WTC11 (cell line): ENCODE data around the gene MGMT. TPM values are rescaled to one million over a fixed set of nuclear protein-coding genes. Genes with fewer than 3 reads are reported as not detected.

Source experiments
- ATAC-seq: fragments of 200-7000 bp; cut with Tn5 transposase; 2 replicates; pipeline ENCODE4 v1.10.0; 2021; ENCODE audit warnings: mild to moderate bottlenecking, moderate library complexity
- CTCF ChIA-PET: fragments of 300-600 bp; sonication (Branson Sonifier 250); formaldehyde crosslinking; loops from one replicate; lab custom pipeline; 2021; ENCODE audit warnings: antibody characterized with exemption; lab: Charles Lee
- POLR2A ChIA-PET: fragments of 350-600 bp; sonication (Branson Sonifier 250); formaldehyde crosslinking; loops from one replicate; lab custom pipeline; 2021; ENCODE audit warnings: antibody characterized with exemption; lab: Charles Lee
- DNase-seq: peaks from one replicate; pipeline ENCODE4 v3.0.0; 2021; ENCODE audit warnings: low spot score
- H3K27ac Mint-ChIP-seq: 2 replicates; pipeline ENCODE4 v1.8.0; 2021; ENCODE audit warnings: mixed read lengths
- H3K27me3 Mint-ChIP-seq: 2 replicates; pipeline ENCODE4 v1.8.0; 2021; ENCODE audit warnings: low read depth, mild to moderate bottlenecking, moderate library complexity, mixed read lengths
- H3K36me3 Mint-ChIP-seq: 2 replicates; pipeline ENCODE4 v1.8.0; 2021; ENCODE audit warnings: mixed read lengths
- H3K4me1 Mint-ChIP-seq: 2 replicates; pipeline ENCODE4 v1.8.0; 2022; ENCODE audit warnings: mixed read lengths
- H3K4me3 Mint-ChIP-seq: 2 replicates; pipeline ENCODE4 v1.8.0; 2021; ENCODE audit warnings: mild to moderate bottlenecking, moderate library complexity, mixed read lengths
- H3K9me3 Mint-ChIP-seq: 2 replicates; pipeline ENCODE4 v1.8.0; 2021; ENCODE audit warnings: mixed read lengths
- AR ChIP-seq: fragments of 250-450 bp; sonication (Bioruptor Pico); IDR thresholded peaks from 2 replicates; pipeline ENCODE4 v1.9.0; 2021; ENCODE audit warnings: mild to moderate bottlenecking
- ATF6 ChIP-seq: sonication (generic); formaldehyde crosslinking; IDR thresholded peaks from 2 replicates; pipeline ENCODE4 v1.8.1; 2023; ENCODE audit warnings: mild to moderate bottlenecking, missing genetic modification reagents
- CDX4 ChIP-seq: fragments of 250-450 bp; sonication (Bioruptor Pico); IDR thresholded peaks from 2 replicates; pipeline ENCODE4 v1.9.0; 2021; ENCODE audit warnings: moderate library complexity, mild to moderate bottlenecking, inconsistent platforms, borderline replicate concordance
- CREM ChIP-seq: sonication (generic); formaldehyde crosslinking; IDR thresholded peaks from 2 replicates; pipeline ENCODE4 v1.8.1; 2022; ENCODE audit warnings: mild to moderate bottlenecking, missing genetic modification reagents, moderate library complexity
- E2F5 ChIP-seq: sonication (generic); formaldehyde crosslinking; IDR thresholded peaks from 2 replicates; pipeline ENCODE4 v1.8.1; 2022; ENCODE audit warnings: mild to moderate bottlenecking, moderate library complexity, missing genetic modification reagents
- FOXK1 ChIP-seq: sonication (generic); formaldehyde crosslinking; IDR thresholded peaks from 2 replicates; pipeline ENCODE4 v1.8.0; 2022; ENCODE audit warnings: mild to moderate bottlenecking, moderate library complexity, missing genetic modification reagents
- FOXP1 ChIP-seq: sonication (generic); formaldehyde crosslinking; IDR thresholded peaks from 2 replicates; pipeline ENCODE4 v1.8.0; 2022; ENCODE audit warnings: missing genetic modification reagents, mild to moderate bottlenecking, moderate library complexity, borderline replicate concordance
- HMGXB4 ChIP-seq: sonication (generic); formaldehyde crosslinking; IDR thresholded peaks from 2 replicates; pipeline ENCODE4 v1.8.1; 2023; ENCODE audit warnings: mild to moderate bottlenecking, moderate library complexity, missing genetic modification reagents
- IRF1 ChIP-seq: sonication (generic); formaldehyde crosslinking; IDR thresholded peaks from 2 replicates; pipeline ENCODE4 v1.8.0; 2023; ENCODE audit warnings: missing genetic modification reagents
- MYBL2 ChIP-seq: sonication (generic); formaldehyde crosslinking; IDR thresholded peaks from 2 replicates; pipeline ENCODE4 v1.8.1; 2023; ENCODE audit warnings: mild to moderate bottlenecking, moderate library complexity, missing genetic modification reagents
- NR1H2 ChIP-seq: sonication (generic); formaldehyde crosslinking; IDR thresholded peaks from 2 replicates; pipeline ENCODE4 v1.9.0; 2021; ENCODE audit warnings: mild to moderate bottlenecking, moderate library complexity, missing genetic modification reagents
- NR2C2 ChIP-seq: sonication (generic); formaldehyde crosslinking; IDR thresholded peaks from 2 replicates; pipeline ENCODE4 v1.8.0; 2022; ENCODE audit warnings: mild to moderate bottlenecking, missing genetic modification reagents
- PRDM15 ChIP-seq: sonication (generic); formaldehyde crosslinking; IDR thresholded peaks from 2 replicates; pipeline ENCODE4 v1.8.0; 2022; ENCODE audit warnings: missing genetic modification reagents
- SMAD3 ChIP-seq: sonication (generic); formaldehyde crosslinking; IDR thresholded peaks from 2 replicates; pipeline ENCODE4 v1.8.0; 2022; ENCODE audit warnings: missing genetic modification reagents, mild to moderate bottlenecking, borderline replicate concordance
- SP1 ChIP-seq: sonication (generic); formaldehyde crosslinking; conservative IDR thresholded peaks from 2 replicates; pipeline ENCODE4 v1.8.1; 2022; ENCODE audit warnings: missing genetic modification reagents
- ZMAT4 ChIP-seq: fragments of 250-450 bp; sonication (Bioruptor Pico); IDR thresholded peaks from 2 replicates; pipeline ENCODE4 v1.9.0; 2021; ENCODE audit warnings: mild to moderate bottlenecking
- ZNF317 ChIP-seq: sonication (generic); formaldehyde crosslinking; IDR thresholded peaks from 2 replicates; pipeline ENCODE4 v1.8.1; 2023; ENCODE audit warnings: low read depth, mild to moderate bottlenecking, moderate library complexity, missing genetic modification reagents, borderline replicate concordance
- ZNF396 ChIP-seq: fragments of 250-450 bp; sonication (Bioruptor Pico); IDR thresholded peaks from 2 replicates; pipeline ENCODE4 v1.8.0; 2021; ENCODE audit warnings: mild to moderate bottlenecking, moderate library complexity, borderline replicate concordance
- ZNF425 ChIP-seq: fragments of 250-450 bp; sonication (Bioruptor Pico); conservative IDR thresholded peaks from 2 replicates; pipeline ENCODE4 v1.9.0; 2021; ENCODE audit warnings: mild to moderate bottlenecking
- ZNF671 ChIP-seq: fragments of 250-450 bp; sonication (Bioruptor Pico); IDR thresholded peaks from 2 replicates; pipeline ENCODE4 v1.8.0; 2021; ENCODE audit warnings: mild to moderate bottlenecking
- total RNA-seq: library from RNA; stranded (reverse); gene quantifications from 3 replicates; pipeline ENCODE4 v1.2.3, GENCODE V29; 2021

Gene MGMT
- total RNA-seq, 1 experiment from 2014 or later: 11.8 TPM

- TF ChIP-seq ZMAT4 (no peak), ZNF396 (CRISPR knock-in tag) (no peak), SMAD3 (no peak), IRF1 (CRISPR knock-in tag) (no peak), CREM (CRISPR knock-in tag) (no peak), AR (CRISPR knock-in tag) (no peak), FOXK1 (CRISPR knock-in tag) (no peak), PRDM15 (CRISPR knock-in tag) (no peak), NR2C2 (CRISPR knock-in tag) (no peak), E2F5 (CRISPR knock-in tag) (no peak), FOXP1 (CRISPR knock-in tag) (no peak), ZNF317 (CRISPR knock-in tag) (no peak)
Observed at GRCh38 chr10:129645487-129645886, 178.4 kb downstream of the MGMT start (continued).

- no peak overlapping the region for H3K4me3 Mint-ChIP-seq
- DNase-seq (peak; percentile 32), ATAC-seq (peak; percentile 72)
- no peaks in the 10 kb centered on the region for H3K9me3 Mint-ChIP-seq
- H3K27me3 Mint-ChIP-seq: no peaks in the 10 kb centered on the region
- H3K36me3 Mint-ChIP-seq: no peaks in the 10 kb centered on the region
- CTCF ChIA-PET: interaction anchor here (1.4 kb wide), 1 partner anchor 15 kb away, joined by 3 read pairs; no protein-coding TSS in a partner anchor
- POLR2A ChIA-PET: no interaction called here
- H3K4me1 Mint-ChIP-seq: peaks cover 27% of the 10 kb centered on the region
- no peak overlapping the region; the same call in 1 of the 2 replicates for H3K27ac Mint-ChIP-seq
- TF ChIP-seq ZNF425 (CRISPR knock-in tag) (no peak), ATF6 (CRISPR knock-in tag) (no peak), CDX4 (no peak), MYBL2 (CRISPR knock-in tag) (no peak), NR1H2 (no peak), ZNF671 (CRISPR knock-in tag) (no peak), SP1 (no peak), HMGXB4 (CRISPR knock-in tag) (no peak)
Observed at GRCh38 chr10:129646973-129647372, 179.9 kb downstream of the MGMT start.
